ENCODE measurements around the gene ARHGEF37. TPM values are rescaled to one million over a fixed set of nuclear protein-coding genes. Genes with fewer than 3 reads are reported as not detected.

The ARHGEF37 gene
- total and polyA plus RNA-seq, 9 of the 15 experiments (the other 6 are each of a cell fraction or from before 2014, with no cell fraction given): 0.01 to 0.27 (median 0.05) TPM

DNA sequence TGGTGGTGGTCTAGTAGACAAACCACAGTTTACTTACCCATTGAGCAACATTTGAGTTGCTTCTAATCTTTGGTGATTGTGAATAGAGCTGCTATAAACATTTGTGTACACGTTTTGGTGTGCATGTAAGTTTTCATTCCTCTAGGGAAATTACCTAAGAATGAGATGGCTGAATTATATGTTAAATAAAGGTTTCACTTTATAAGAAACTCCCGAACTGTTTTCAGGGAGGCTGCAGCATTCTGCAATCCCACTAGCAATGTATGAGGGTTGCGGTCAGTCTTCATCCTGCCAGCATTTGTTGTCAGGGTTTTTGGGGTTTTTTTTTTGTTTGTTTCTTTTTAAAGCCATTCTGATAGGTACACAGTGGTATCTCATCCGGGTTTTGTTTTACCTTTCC is 103.1 kb downstream of the ARHGEF37 start (continued):
- TF ChIP-seq, protein P1, sequence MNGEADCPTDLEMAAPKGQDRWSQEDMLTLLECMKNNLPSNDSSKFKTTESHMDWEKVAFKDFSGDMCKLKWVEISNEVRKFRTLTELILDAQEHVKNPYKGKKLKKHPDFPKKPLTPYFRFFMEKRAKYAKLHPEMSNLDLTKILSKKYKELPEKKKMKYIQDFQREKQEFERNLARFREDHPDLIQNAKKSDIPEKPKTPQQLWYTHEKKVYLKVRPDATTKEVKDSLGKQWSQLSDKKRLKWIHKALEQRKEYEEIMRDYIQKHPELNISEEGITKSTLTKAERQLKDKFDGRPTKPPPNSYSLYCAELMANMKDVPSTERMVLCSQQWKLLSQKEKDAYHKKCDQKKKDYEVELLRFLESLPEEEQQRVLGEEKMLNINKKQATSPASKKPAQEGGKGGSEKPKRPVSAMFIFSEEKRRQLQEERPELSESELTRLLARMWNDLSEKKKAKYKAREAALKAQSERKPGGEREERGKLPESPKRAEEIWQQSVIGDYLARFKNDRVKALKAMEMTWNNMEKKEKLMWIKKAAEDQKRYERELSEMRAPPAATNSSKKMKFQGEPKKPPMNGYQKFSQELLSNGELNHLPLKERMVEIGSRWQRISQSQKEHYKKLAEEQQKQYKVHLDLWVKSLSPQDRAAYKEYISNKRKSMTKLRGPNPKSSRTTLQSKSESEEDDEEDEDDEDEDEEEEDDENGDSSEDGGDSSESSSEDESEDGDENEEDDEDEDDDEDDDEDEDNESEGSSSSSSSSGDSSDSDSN (IDR thresholded peaks at IDR 0.05; ENCODE audit: borderline replicate concordance in 1 of 2, low read depth in 2 of 2, low read length in 2 of 2): no peak
- no peak for TF ChIP-seq FOXP1 (CRISPR knock-in tag; IDR thresholded peaks at IDR 0.05)
- no peak for TF ChIP-seq EP300 (IDR thresholded peaks at IDR 0.05; ENCODE audit: low read length)
- no peak for TF ChIP-seq ZNF165 (CRISPR knock-in tag; IDR thresholded peaks at IDR 0.05; ENCODE audit: borderline replicate concordance)
- TF ChIP-seq, protein P2, sequence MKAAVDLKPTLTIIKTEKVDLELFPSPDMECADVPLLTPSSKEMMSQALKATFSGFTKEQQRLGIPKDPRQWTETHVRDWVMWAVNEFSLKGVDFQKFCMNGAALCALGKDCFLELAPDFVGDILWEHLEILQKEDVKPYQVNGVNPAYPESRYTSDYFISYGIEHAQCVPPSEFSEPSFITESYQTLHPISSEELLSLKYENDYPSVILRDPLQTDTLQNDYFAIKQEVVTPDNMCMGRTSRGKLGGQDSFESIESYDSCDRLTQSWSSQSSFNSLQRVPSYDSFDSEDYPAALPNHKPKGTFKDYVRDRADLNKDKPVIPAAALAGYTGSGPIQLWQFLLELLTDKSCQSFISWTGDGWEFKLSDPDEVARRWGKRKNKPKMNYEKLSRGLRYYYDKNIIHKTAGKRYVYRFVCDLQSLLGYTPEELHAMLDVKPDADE (conservative IDR thresholded peaks at IDR 0.05; ENCODE audit: control insufficient read depth, low read depth, low read length): no peak
- TF ChIP-seq ZC3H4 (CRISPR knock-in tag; IDR thresholded peaks at IDR 0.05; ENCODE audit: borderline replicate concordance): no peak
- TF ChIP-seq ZC3H8 (IDR thresholded peaks at IDR 0.05): no peak

Small RNAs within 50 kb of the gene (small RNA-seq; reads per million reads assigned to genes)
- not detected for gene RNU6-588P

Other genes with a start within 250 kb of the ARHGEF37 start
- 26.1 and 27.6 TPM in 2 replicates for gene GRPEL2, start 236.0 kb upstream of the ARHGEF37 start, total RNA-seq (2014; rRNA removed)
- gene GRPEL2, start 236.0 kb upstream of the ARHGEF37 start, total RNA-seq (2014; rRNA removed; fragmentation: Illumina TruSeq; extraction: Trizol): 35.8 and 44.2 TPM in 2 replicates
- 19.4 and 23.2 TPM in 2 replicates for gene GRPEL2, start 236.0 kb upstream of the ARHGEF37 start, total RNA-seq (2015; rRNA removed; fragmentation: Illumina TruSeq; extraction: Trizol)
- gene GRPEL2, start 236.0 kb upstream of the ARHGEF37 start, total RNA-seq (2021): 37.8 and 40.5 TPM in 2 replicates
- gene GRPEL2, start 236.0 kb upstream of the ARHGEF37 start, polyA plus RNA-seq (2011; rRNA removed): 29.1 and 31.0 TPM in 2 replicates
- gene GRPEL2, start 236.0 kb upstream of the ARHGEF37 start, polyA plus RNA-seq (2014; fragmentation: Illumina TruSeq; extraction: Trizol): 23.0 and 23.4 TPM in 2 replicates
- gene GRPEL2, start 236.0 kb upstream of the ARHGEF37 start, polyA plus RNA-seq (2014; fragmentation: Nextera tagmentation; extraction: Ambion mirVana): 10 to 100 TPM; 11.2 to 17.1 TPM
- gene GRPEL2, start 236.0 kb upstream of the ARHGEF37 start, polyA plus RNA-seq (2014; rRNA removed): 25.8 and 26.4 TPM in 2 replicates
- gene PCYOX1L, start 223.5 kb upstream of the ARHGEF37 start, total RNA-seq (2014; rRNA removed): 5.4 and 7.2 TPM in 2 replicates
- 5.9 and 6.0 TPM in 2 replicates for gene PCYOX1L, start 223.5 kb upstream of the ARHGEF37 start, total RNA-seq (2014; rRNA removed; fragmentation: Illumina TruSeq; extraction: Trizol)
- gene PCYOX1L, start 223.5 kb upstream of the ARHGEF37 start, total RNA-seq (2015; rRNA removed; fragmentation: Illumina TruSeq; extraction: Trizol): 5.1 and 5.3 TPM in 2 replicates
- gene PCYOX1L, start 223.5 kb upstream of the ARHGEF37 start, total RNA-seq (2021): 7.8 and 8.0 TPM in 2 replicates
- 17.9 and 21.5 TPM in 2 replicates for gene PCYOX1L, start 223.5 kb upstream of the ARHGEF37 start, polyA plus RNA-seq (2011; rRNA removed)
- 9.4 and 10.0 TPM in 2 replicates for gene PCYOX1L, start 223.5 kb upstream of the ARHGEF37 start, polyA plus RNA-seq (2014; fragmentation: Illumina TruSeq; extraction: Trizol)
- gene PCYOX1L, start 223.5 kb upstream of the ARHGEF37 start, polyA plus RNA-seq (2014; fragmentation: Nextera tagmentation; extraction: Ambion mirVana): 1 to 10 TPM; 2.3 to 2.4 TPM
- 6.5 and 8.3 TPM in 2 replicates for gene PCYOX1L, start 223.5 kb upstream of the ARHGEF37 start, polyA plus RNA-seq (2014; rRNA removed)
- 1.5 and 2.6 TPM in 2 replicates for gene IL17B, start 202.2 kb upstream of the ARHGEF37 start, total RNA-seq (2014; rRNA removed)
- not detected in 2 replicates for gene IL17B, start 202.2 kb upstream of the ARHGEF37 start, total RNA-seq (2014; rRNA removed; fragmentation: Illumina TruSeq; extraction: Trizol)
- gene IL17B, start 202.2 kb upstream of the ARHGEF37 start, total RNA-seq (2015; rRNA removed; fragmentation: Illumina TruSeq; extraction: Trizol): 0.36 TPM in 1 of 2 replicates, not detected in the other
- 0.51 and 0.58 TPM in 2 replicates for gene IL17B, start 202.2 kb upstream of the ARHGEF37 start, total RNA-seq (2021)
- 0.28 and 0.81 TPM in 2 replicates for gene IL17B, start 202.2 kb upstream of the ARHGEF37 start, polyA plus RNA-seq (2011; rRNA removed)
- gene IL17B, start 202.2 kb upstream of the ARHGEF37 start, polyA plus RNA-seq (2014; fragmentation: Illumina TruSeq; extraction: Trizol): 0.57 TPM in 1 of 2 replicates, not detected in the other
- under 1 TPM; 0.32 to 0.53 TPM for gene IL17B, start 202.2 kb upstream of the ARHGEF37 start, polyA plus RNA-seq (2014; fragmentation: Nextera tagmentation; extraction: Ambion mirVana)
- gene IL17B, start 202.2 kb upstream of the ARHGEF37 start, polyA plus RNA-seq (2014; rRNA removed): 1.0 and 3.0 TPM in 2 replicates
- gene CSNK1A1, start 30.1 kb upstream of the ARHGEF37 start, total RNA-seq (2014; rRNA removed): 196 TPM in 2 replicates
- gene CSNK1A1, start 30.1 kb upstream of the ARHGEF37 start, total RNA-seq (2014; rRNA removed; fragmentation: Illumina TruSeq; extraction: Trizol): 192 and 220 TPM in 2 replicates
- gene CSNK1A1, start 30.1 kb upstream of the ARHGEF37 start, total RNA-seq (2015; rRNA removed; fragmentation: Illumina TruSeq; extraction: Trizol): 141 and 154 TPM in 2 replicates
- 186 and 196 TPM in 2 replicates for gene CSNK1A1, start 30.1 kb upstream of the ARHGEF37 start, total RNA-seq (2021)
- gene CSNK1A1, start 30.1 kb upstream of the ARHGEF37 start, polyA plus RNA-seq (2011; rRNA removed): 138 and 185 TPM in 2 replicates
- 120 and 133 TPM in 2 replicates for gene CSNK1A1, start 30.1 kb upstream of the ARHGEF37 start, polyA plus RNA-seq (2014; fragmentation: Illumina TruSeq; extraction: Trizol)
- 10 to 100 TPM; 49.1 to 63.3 TPM for gene CSNK1A1, start 30.1 kb upstream of the ARHGEF37 start, polyA plus RNA-seq (2014; fragmentation: Nextera tagmentation; extraction: Ambion mirVana)
- 116 and 117 TPM in 2 replicates for gene CSNK1A1, start 30.1 kb upstream of the ARHGEF37 start, polyA plus RNA-seq (2014; rRNA removed)
- 8.6 and 10.9 TPM in 2 replicates for gene PPARGC1B, start 148.8 kb downstream of the ARHGEF37 start, total RNA-seq (2014; rRNA removed)
- 7.1 TPM in 2 replicates for gene PPARGC1B, start 148.8 kb downstream of the ARHGEF37 start, total RNA-seq (2014; rRNA removed; fragmentation: Illumina TruSeq; extraction: Trizol)
- gene PPARGC1B, start 148.8 kb downstream of the ARHGEF37 start, total RNA-seq (2015; rRNA removed; fragmentation: Illumina TruSeq; extraction: Trizol): 7.3 and 8.1 TPM in 2 replicates
- 23.3 and 29.0 TPM in 2 replicates for gene PPARGC1B, start 148.8 kb downstream of the ARHGEF37 start, total RNA-seq (2021)
- gene PPARGC1B, start 148.8 kb downstream of the ARHGEF37 start, polyA plus RNA-seq (2011; rRNA removed): 2.8 and 3.0 TPM in 2 replicates
- gene PPARGC1B, start 148.8 kb downstream of the ARHGEF37 start, polyA plus RNA-seq (2014; fragmentation: Illumina TruSeq; extraction: Trizol): 11.6 and 11.7 TPM in 2 replicates
- gene PPARGC1B, start 148.8 kb downstream of the ARHGEF37 start, polyA plus RNA-seq (2014; fragmentation: Nextera tagmentation; extraction: Ambion mirVana): 1 to 10 TPM; 2.5 to 6.3 TPM
- 8.7 and 8.8 TPM in 2 replicates for gene PPARGC1B, start 148.8 kb downstream of the ARHGEF37 start, polyA plus RNA-seq (2014; rRNA removed)

Measured in K562 (cell line).